Activated CD8-positive, alpha-beta memory T cell treated with anti-CD3 and anti-CD28 coated beads, Interleukin-2, amount 10 ng/mL, durations not matched to agents 7 days and 5 days (primary cell): ENCODE results near the gene RAB20. TPM values are rescaled to one million over a fixed set of nuclear protein-coding genes. Genes with fewer than 3 reads are reported as not detected.

ENCODE experiments used
- ATAC-seq: fragments of 150-1000 bp; cut with Tn5 transposase; one replicate; pipeline ENCODE4 v1.10.0; 2021; ENCODE audit warnings: moderate library complexity
- CTCF ChIA-PET: fragments of 350-600 bp; sonication (Branson Sonifier 250); formaldehyde crosslinking; loops from one replicate; lab custom pipeline; 2021; ENCODE audit warnings: antibody characterized with exemption; lab: Charles Lee
- DNase-seq: peaks from one replicate; pipeline ENCODE4 v3.0.0-alpha.2; 2020
- H3K27ac Mint-ChIP-seq: one replicate; pipeline ENCODE4 v1.8.0; 2021; ENCODE audit warnings: mild to moderate bottlenecking, mixed read lengths
- H3K27me3 Mint-ChIP-seq: one replicate; pipeline ENCODE4 v1.8.0; 2021; ENCODE audit warnings: mixed read lengths
- H3K36me3 Mint-ChIP-seq: one replicate; pipeline ENCODE4 v1.8.0; 2021; ENCODE audit warnings: mild to moderate bottlenecking, mixed read lengths
- H3K4me1 Mint-ChIP-seq: one replicate; pipeline ENCODE4 v1.8.0; 2021; ENCODE audit warnings: mixed read lengths
- H3K4me3 Mint-ChIP-seq: one replicate; pipeline ENCODE4 v1.8.0; 2021; ENCODE audit warnings: mild to moderate bottlenecking, moderate library complexity, mixed read lengths
- H3K9me3 Mint-ChIP-seq: one replicate; pipeline ENCODE4 v1.8.0; 2022; ENCODE audit warnings: low read depth, mixed read lengths
- total RNA-seq, 2 experiments: library from RNA; stranded (reverse); gene quantifications; one replicate each; pipeline ENCODE4 v1.2.3, GENCODE V29; 2021

The RAB20 gene
- total RNA-seq, 2 experiments from 2014 or later = 1.1 to 3.8 TPM

DNA sequence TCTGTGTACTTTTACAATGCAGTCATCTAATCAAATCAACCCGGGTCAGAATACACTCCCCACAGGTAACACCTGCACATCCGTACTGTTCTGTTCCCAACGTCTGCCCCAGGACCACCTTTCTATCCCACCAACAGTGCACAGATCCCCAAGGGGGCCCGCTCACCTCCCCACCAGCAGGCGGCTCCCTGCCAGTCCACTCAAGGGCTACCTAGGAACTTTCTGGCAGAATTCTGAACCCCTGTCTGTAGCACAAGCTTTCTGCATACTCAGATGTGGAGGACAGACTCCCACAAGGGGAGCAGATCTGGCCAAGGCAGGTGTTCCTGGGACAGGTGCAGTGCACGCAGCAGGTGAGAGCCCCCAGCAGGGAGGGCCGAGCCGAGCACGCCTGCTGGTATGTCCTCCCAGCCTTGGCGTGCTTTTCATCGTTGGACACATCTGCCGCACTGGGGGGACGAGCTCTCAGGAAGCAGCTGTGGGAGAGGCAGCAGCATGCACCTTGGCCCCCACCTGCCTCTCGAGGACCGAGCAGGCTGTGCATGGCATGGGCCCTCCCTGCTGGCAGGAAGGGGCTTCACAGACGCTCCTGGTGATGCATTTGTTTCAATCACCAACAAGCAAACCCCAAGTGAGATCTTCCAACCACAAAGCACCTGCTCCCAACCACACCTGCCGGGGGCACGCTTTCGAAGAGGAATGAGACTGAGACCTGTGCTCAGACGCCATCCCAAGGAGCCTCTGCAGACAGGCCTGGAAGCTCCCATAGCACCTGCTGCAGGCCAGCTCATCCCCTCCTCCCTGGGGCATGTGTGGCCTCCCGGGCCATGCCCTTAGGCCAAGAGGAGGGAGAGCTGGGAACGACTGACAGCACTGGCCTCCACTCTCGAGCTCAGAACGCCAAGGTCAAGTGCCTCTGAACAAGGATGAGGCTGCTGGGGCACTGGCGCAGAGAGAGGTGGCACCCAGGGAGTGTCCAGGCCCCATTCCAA is 35.9 kb downstream of the RAB20 start:
- no peaks in the 10 kb centered on the region for H3K9me3 Mint-ChIP-seq
- DNase-seq = peak; percentile 47
- H3K27ac Mint-ChIP-seq = no peak overlapping the region
- H3K4me1 Mint-ChIP-seq = peaks cover 32% of the 10 kb centered on the region
- H3K36me3 Mint-ChIP-seq = peaks cover 1% of the 10 kb centered on the region
- CTCF ChIA-PET = interaction anchor here (1.0 kb wide), 1 partner anchor 297 kb away, joined by 3 read pairs; no protein-coding TSS in a partner anchor
- ATAC-seq = peak; percentile 47
- peaks cover 2% of the 10 kb centered on the region for H3K27me3 Mint-ChIP-seq
- no peak overlapping the region for H3K4me3 Mint-ChIP-seq

DNA sequence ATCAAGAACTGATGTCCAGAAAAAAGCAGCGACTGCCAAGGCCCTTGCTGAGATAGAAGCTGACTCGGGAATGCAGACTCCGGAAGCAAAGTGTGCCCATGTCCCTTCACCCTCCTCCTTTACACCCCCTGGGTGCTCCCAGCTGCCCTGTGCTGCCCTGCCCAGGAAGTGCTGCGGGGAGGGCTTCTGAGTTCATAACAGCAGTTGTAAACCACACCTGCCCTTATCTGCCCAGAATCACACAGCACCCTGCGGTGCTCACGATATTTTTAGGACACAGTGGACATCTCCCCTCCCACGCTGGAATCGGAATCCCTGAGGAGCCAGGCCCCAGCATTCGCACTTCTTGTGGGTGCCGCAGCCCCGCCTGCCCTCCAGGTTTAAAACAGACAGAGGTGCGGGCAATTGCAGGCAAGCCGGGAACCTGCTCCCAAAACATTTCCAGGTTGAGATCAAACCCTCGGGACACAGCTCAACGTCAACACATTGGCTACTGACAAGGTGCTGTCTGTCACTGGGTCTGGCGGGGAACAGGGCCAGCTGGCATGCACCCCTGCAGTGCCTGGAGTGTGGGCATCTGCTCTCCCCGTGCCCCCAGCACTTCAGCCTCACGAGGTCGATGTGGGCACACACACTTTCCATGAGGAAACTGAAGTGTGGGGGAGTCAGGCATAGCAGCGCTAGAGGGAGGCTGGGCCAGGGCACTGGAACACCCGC is 36.8 kb downstream of the RAB20 start:
- ATAC-seq (peak; percentile 51), DNase-seq (peak; percentile 51)
- CTCF ChIA-PET = no interaction called here
- no peak overlapping the region for H3K4me3 Mint-ChIP-seq
- H3K36me3 Mint-ChIP-seq = peaks cover 1% of the 10 kb centered on the region
- H3K4me1 Mint-ChIP-seq = peaks cover 34% of the 10 kb centered on the region
- H3K27me3 Mint-ChIP-seq = peaks cover 2% of the 10 kb centered on the region
- H3K9me3 Mint-ChIP-seq = no peaks in the 10 kb centered on the region
- H3K27ac Mint-ChIP-seq = no peak overlapping the region

DNA sequence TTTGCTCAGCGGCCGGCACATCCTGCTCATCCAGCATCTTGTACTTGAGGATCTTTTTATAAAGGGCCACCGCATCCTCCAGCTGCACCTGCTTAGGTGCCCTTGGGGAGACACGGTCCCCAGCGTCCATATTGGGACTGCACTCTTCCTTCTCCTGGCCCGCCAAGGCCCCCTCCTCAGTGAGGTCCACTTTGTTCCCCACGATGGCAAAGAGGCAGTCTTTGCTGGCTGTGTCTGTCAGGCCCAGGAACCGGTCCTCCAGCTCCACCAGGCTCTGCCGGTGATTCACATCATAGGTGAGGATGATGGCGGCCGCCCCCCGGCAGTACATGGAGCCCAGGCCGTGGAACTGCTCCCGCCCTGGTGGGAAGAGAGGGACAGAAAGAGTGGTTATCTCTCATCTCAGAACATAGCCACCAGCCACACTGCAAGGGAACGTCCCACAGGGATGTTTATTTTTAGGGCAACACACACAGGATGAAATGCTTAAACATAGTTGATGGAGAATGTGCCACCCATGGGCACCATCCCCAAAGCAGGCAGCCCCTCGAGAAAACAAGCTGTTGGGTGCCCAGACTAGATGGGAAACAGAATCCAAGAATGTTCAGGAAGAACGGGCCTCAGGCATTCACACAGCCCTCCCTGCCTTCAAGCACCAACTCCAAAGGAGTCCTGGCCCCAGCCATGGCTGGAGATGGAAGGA is 37.5 kb downstream of the RAB20 start:
- CTCF ChIA-PET = no interaction called here
- peaks cover 1% of the 10 kb centered on the region for H3K36me3 Mint-ChIP-seq
- peaks cover 34% of the 10 kb centered on the region for H3K4me1 Mint-ChIP-seq
- no peak overlapping the region for H3K27ac Mint-ChIP-seq
- DNase-seq = no peak
- no peak overlapping the region for H3K4me3 Mint-ChIP-seq
- H3K27me3 Mint-ChIP-seq = peaks cover 2% of the 10 kb centered on the region
- no peak for ATAC-seq
- no peaks in the 10 kb centered on the region for H3K9me3 Mint-ChIP-seq

- no peak for DNase-seq
- no peak overlapping the region for H3K4me3 Mint-ChIP-seq
- no peak overlapping the region for H3K27ac Mint-ChIP-seq
- no peak for ATAC-seq
- CTCF ChIA-PET = interaction anchor here (1.1 kb wide), 1 partner anchor 18 kb away, joined by 3 read pairs; no protein-coding TSS in a partner anchor
- H3K4me1 Mint-ChIP-seq = peaks cover 34% of the 10 kb centered on the region
- H3K36me3 Mint-ChIP-seq = peaks cover 1% of the 10 kb centered on the region
- no peaks in the 10 kb centered on the region for H3K9me3 Mint-ChIP-seq
- H3K27me3 Mint-ChIP-seq = peaks cover 2% of the 10 kb centered on the region
These were observed 38.3 kb downstream of the RAB20 start for GRCh38 chr13:110523180-110523579.

- Mint-ChIP-seq H3K27ac (no peak overlapping the region), H3K4me3 (no peak overlapping the region), H3K4me1 (peaks cover 34% of the 10 kb centered on the region), H3K27me3 (peaks cover 2% of the 10 kb centered on the region), H3K9me3 (no peaks in the 10 kb centered on the region), H3K36me3 (peaks cover 1% of the 10 kb centered on the region)
- DNase-seq (no peak), ATAC-seq (no peak)
- CTCF ChIA-PET = interaction anchor here (1.1 kb wide), 1 partner anchor 18 kb away, joined by 3 read pairs; no protein-coding TSS in a partner anchor
These were observed 38.8 kb downstream of the RAB20 start for GRCh38 chr13:110522721-110523120.

DNA sequence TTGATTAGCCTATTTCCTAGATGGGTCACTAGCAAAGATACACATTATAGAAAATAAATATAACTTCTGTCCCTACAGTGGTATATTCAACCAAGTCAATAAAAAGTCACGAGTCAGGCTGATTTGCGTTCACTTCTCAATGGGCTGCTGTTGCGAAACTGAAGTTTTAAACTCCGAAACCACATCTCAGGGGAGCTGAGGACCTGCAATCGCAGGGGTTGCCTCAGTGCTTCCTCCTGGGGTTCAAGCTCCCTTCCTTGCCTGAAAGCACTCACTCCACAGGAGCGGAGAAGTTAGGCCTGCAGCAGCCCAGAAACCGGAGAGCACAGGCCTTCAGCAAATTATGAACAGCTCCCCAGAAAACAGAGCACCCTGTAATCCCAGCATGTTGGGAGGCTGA is 39.6 kb downstream of the RAB20 start:
- no peaks in the 10 kb centered on the region for H3K9me3 Mint-ChIP-seq
- H3K27ac Mint-ChIP-seq = no peak overlapping the region
- H3K4me1 Mint-ChIP-seq = peaks cover 39% of the 10 kb centered on the region
- ATAC-seq = no peak
- H3K36me3 Mint-ChIP-seq = peaks cover 1% of the 10 kb centered on the region
- H3K27me3 Mint-ChIP-seq = peaks cover 6% of the 10 kb centered on the region
- no peak overlapping the region for H3K4me3 Mint-ChIP-seq
- CTCF ChIA-PET = no interaction called here
- DNase-seq = no peak

DNA sequence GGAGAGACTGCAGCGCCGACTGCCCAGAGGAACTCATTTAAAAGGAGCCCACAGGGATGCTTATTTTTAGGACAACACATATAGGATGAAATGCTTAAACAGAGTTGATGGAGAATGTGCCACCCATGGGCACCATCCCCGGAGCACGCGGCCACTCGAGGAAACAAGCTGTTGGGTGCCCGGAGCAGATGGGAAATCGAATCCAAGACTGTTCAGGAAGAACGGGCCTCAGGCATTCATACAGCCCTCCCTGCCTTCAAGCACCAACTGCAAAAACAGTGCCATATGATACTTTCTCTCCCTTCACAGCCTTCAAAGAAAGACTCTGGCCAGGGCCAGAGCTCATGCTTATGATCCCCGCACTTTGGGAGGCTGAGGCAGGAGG is 40.2 kb downstream of the RAB20 start:
- ATAC-seq (no peak), DNase-seq (no peak)
- Mint-ChIP-seq H3K9me3 (no peaks in the 10 kb centered on the region), H3K27me3 (peaks cover 6% of the 10 kb centered on the region), H3K4me1 (peaks cover 36% of the 10 kb centered on the region), H3K27ac (no peak overlapping the region), H3K4me3 (no peak overlapping the region), H3K36me3 (peaks cover 1% of the 10 kb centered on the region)
- CTCF ChIA-PET = no interaction called here

- no peak overlapping the region for H3K27ac Mint-ChIP-seq
- no peaks in the 10 kb centered on the region for H3K9me3 Mint-ChIP-seq
- H3K36me3 Mint-ChIP-seq = peaks cover 1% of the 10 kb centered on the region
- CTCF ChIA-PET = no interaction called here
- peaks cover 36% of the 10 kb centered on the region for H3K4me1 Mint-ChIP-seq
- DNase-seq (no peak), ATAC-seq (no peak)
- peaks cover 6% of the 10 kb centered on the region for H3K27me3 Mint-ChIP-seq
- no peak overlapping the region for H3K4me3 Mint-ChIP-seq
These were observed 40.9 kb downstream of the RAB20 start for GRCh38 chr13:110520431-110521295.

- peaks cover 36% of the 10 kb centered on the region for H3K4me1 Mint-ChIP-seq
- CTCF ChIA-PET = no interaction called here
These were observed 42.0 kb downstream of the RAB20 start for GRCh38 chr13:110519506-110519905.

GRCh38 chr13:110519046-110519445 is 42.5 kb downstream of the RAB20 start:
- H3K4me1 Mint-ChIP-seq = peaks cover 34% of the 10 kb centered on the region
- peaks cover 1% of the 10 kb centered on the region for H3K36me3 Mint-ChIP-seq
- no peak for ATAC-seq
- peaks cover 4% of the 10 kb centered on the region for H3K27me3 Mint-ChIP-seq
- CTCF ChIA-PET = no interaction called here
- no peak for DNase-seq
- H3K4me3 Mint-ChIP-seq = no peak overlapping the region
- H3K9me3 Mint-ChIP-seq = no peaks in the 10 kb centered on the region
- H3K27ac Mint-ChIP-seq = no peak overlapping the region

More at GRCh38 chr13:110519506-110519905, 42.0 kb downstream of the RAB20 start:
- DNase-seq = no peak
- Mint-ChIP-seq H3K9me3 (no peaks in the 10 kb centered on the region), H3K36me3 (peaks cover 1% of the 10 kb centered on the region), H3K27me3 (peaks cover 4% of the 10 kb centered on the region), H3K4me3 (no peak overlapping the region), H3K27ac (no peak overlapping the region)
- no peak for ATAC-seq

DNA sequence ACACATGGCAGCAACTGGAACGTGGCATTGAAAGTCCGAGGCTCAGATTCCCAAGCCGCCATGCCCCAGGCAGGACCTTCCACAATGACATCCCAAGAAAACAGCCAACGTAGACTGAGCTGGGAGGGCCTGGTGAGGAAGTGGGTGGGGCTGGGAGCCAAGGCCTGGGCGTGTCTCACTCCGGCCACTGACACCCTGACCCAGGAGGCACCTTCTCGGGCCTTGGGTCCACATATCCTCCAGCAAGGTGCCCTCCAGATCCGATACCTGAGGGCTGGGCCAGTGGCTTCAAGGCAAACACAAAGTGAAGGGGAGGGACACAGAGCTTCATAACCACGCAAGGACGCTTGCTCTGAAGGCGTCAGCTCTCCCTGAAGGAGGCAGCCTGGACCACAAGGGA is 43.0 kb downstream of the RAB20 start:
- DNase-seq (no peak), ATAC-seq (no peak)
- Mint-ChIP-seq H3K36me3 (peaks cover 1% of the 10 kb centered on the region), H3K9me3 (no peaks in the 10 kb centered on the region), H3K27ac (no peak overlapping the region), H3K4me1 (peaks cover 32% of the 10 kb centered on the region), H3K4me3 (no peak overlapping the region), H3K27me3 (peaks cover 4% of the 10 kb centered on the region)
- CTCF ChIA-PET = no interaction called here

DNA sequence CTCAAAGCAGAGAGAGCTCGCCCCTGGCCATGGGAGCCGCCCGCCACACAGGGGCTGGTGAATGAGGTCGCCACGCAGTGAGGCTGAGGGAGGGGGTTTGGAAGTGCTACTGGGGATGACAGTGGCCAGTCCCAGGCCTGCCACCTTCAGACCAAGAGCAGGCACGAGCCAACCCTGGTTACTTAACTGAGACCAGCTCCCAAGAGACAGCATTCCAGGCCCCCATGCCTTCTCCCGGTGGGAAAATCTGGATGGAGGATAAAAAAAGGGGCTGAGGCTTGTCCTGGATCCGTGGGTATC is 43.3 kb downstream of the RAB20 start:
- Mint-ChIP-seq H3K4me3 (no peak overlapping the region), H3K27ac (no peak overlapping the region), H3K9me3 (no peaks in the 10 kb centered on the region), H3K27me3 (peaks cover 4% of the 10 kb centered on the region), H3K36me3 (no peaks in the 10 kb centered on the region), H3K4me1 (peaks cover 32% of the 10 kb centered on the region)
- CTCF ChIA-PET = no interaction called here
- DNase-seq = no peak
- no peak for ATAC-seq
